ENCODE results near the gene FGFR2. TPM values are rescaled to one million over a fixed set of nuclear protein-coding genes. Genes with fewer than 3 reads are reported as not detected.

Gene FGFR2
- total RNA-seq, 2 experiments from 2014 or later = 0.14 to 0.22 TPM

GRCh38 chr10:121493521-121493920 is 104.7 kb downstream of the FGFR2 start:
- H3K27ac Mint-ChIP-seq = no peak overlapping the region
- POLR2A ChIA-PET = no interaction called here
- Histone ChIP-seq H3K27ac (ENCODE audit: low read depth in 1 of 2, low read length in 2 of 2) (no peak overlapping the region), H3K4me3 (ENCODE audit: low read length) (no peak overlapping the region), H3K9me3 (ENCODE audit: control insufficient read depth in 1 of 2, insufficient read depth in 1 of 2, low read length in 2 of 2) (peaks cover 0 to 3% of the 10 kb centered on the region in 2 experiments), H3K4me1 (ENCODE audit: insufficient read depth, low read length) (no peaks in the 10 kb centered on the region), H3K36me3 (ENCODE audit: insufficient read depth, low read length) (no peaks in the 10 kb centered on the region), H3K27me3 (ENCODE audit: control insufficient read depth in 1 of 2, insufficient read depth in 2 of 2, low read length in 2 of 2) (no peaks in the 10 kb centered on the region)
- DNase-seq (no peak), ATAC-seq (ENCODE audit: poor library complexity) (no peak)
- no peaks in the 10 kb centered on the region for H3K36me3 Mint-ChIP-seq (ENCODE audit: low read depth)
- no peak overlapping the region for H3K4me3 Mint-ChIP-seq
- H3K9me3 Mint-ChIP-seq = no peaks in the 10 kb centered on the region
- no peak for TF ChIP-seq CTCF (IDR thresholded peaks at IDR 0.05)
- H3K27me3 Mint-ChIP-seq = no peaks in the 10 kb centered on the region
- CTCF ChIA-PET = no interaction called here
- H3K4me1 Mint-ChIP-seq (ENCODE audit: low read depth) = no peaks in the 10 kb centered on the region
- intact Hi-C loops (cut with DNase I, micrococcal nuclease) = no loop called here

- TF ChIP-seq CTCF (IDR thresholded peaks at IDR 0.05) = no peak
Observed at GRCh38 chr10:121490871-121491519, 107.2 kb downstream of the FGFR2 start.

GRCh38 chr10:121485436-121486139 is 112.7 kb downstream of the FGFR2 start:
- no peak overlapping the region for H3K4me3 Mint-ChIP-seq
- Histone ChIP-seq H3K9me3 (ENCODE audit: control insufficient read depth in 1 of 2, insufficient read depth in 1 of 2, low read length in 2 of 2) (peaks cover 0 to 8% of the 10 kb centered on the region in 2 experiments), H3K27ac (ENCODE audit: low read depth in 1 of 2, low read length in 2 of 2) (no peak overlapping the region), H3K36me3 (ENCODE audit: insufficient read depth, low read length) (no peaks in the 10 kb centered on the region), H3K4me1 (ENCODE audit: insufficient read depth, low read length) (no peaks in the 10 kb centered on the region), H3K27me3 (ENCODE audit: control insufficient read depth in 1 of 2, insufficient read depth in 2 of 2, low read length in 2 of 2) (peaks cover 0 to 3% of the 10 kb centered on the region in 2 experiments), H3K4me3 (ENCODE audit: low read length) (no peak overlapping the region)
- intact Hi-C loops (cut with DNase I, micrococcal nuclease) = no loop called here
- H3K27ac Mint-ChIP-seq = no peak overlapping the region
- ChIA-PET CTCF (no interaction called here), POLR2A (no interaction called here)
- TF ChIP-seq CTCF (IDR thresholded peaks at IDR 0.05) = no peak
- no peak for DNase-seq
- no peaks in the 10 kb centered on the region for H3K27me3 Mint-ChIP-seq
- no peaks in the 10 kb centered on the region for H3K36me3 Mint-ChIP-seq (ENCODE audit: low read depth)
- H3K4me1 Mint-ChIP-seq (ENCODE audit: low read depth) = no peaks in the 10 kb centered on the region
- H3K9me3 Mint-ChIP-seq = no peaks in the 10 kb centered on the region
- ATAC-seq (ENCODE audit: poor library complexity) = no peak

More at GRCh38 chr10:121490871-121491519, 107.2 kb downstream of the FGFR2 start:
- DNase-seq (no peak), ATAC-seq (ENCODE audit: poor library complexity) (no peak)
- Mint-ChIP-seq H3K9me3 (no peaks in the 10 kb centered on the region), H3K36me3 (ENCODE audit: low read depth) (no peaks in the 10 kb centered on the region), H3K4me1 (ENCODE audit: low read depth) (no peaks in the 10 kb centered on the region), H3K27ac (no peak overlapping the region), H3K4me3 (no peak overlapping the region), H3K27me3 (no peaks in the 10 kb centered on the region)
- H3K27me3 ChIP-seq (ENCODE audit: control insufficient read depth in 1 of 2, insufficient read depth in 2 of 2, low read length in 2 of 2) = peaks cover 0 to 3% of the 10 kb centered on the region in 2 experiments
- H3K4me3 ChIP-seq (ENCODE audit: low read length) = no peak overlapping the region
- CTCF ChIA-PET = no interaction called here
- no peaks in the 10 kb centered on the region for H3K4me1 ChIP-seq (ENCODE audit: insufficient read depth, low read length)
- no peaks in the 10 kb centered on the region for H3K36me3 ChIP-seq (ENCODE audit: insufficient read depth, low read length)
- H3K9me3 ChIP-seq (ENCODE audit: control insufficient read depth in 1 of 2, insufficient read depth in 1 of 2, low read length in 2 of 2) = peaks cover 0 to 3% of the 10 kb centered on the region in 2 experiments
- intact Hi-C loops (cut with DNase I, micrococcal nuclease) = no loop called here
- no peak overlapping the region for H3K27ac ChIP-seq (ENCODE audit: low read depth in 1 of 2, low read length in 2 of 2)
- POLR2A ChIA-PET = no interaction called here

Data from CD4-positive, alpha-beta T cell (primary cell).